Loucy (cell line): ENCODE measurements around the gene CACNA2D3.

ENCODE experiments used
- H2AFZ ChIP-seq: fragments of 200-600 bp; sonication (generic); 2 replicates; pipeline ENCODE4 v1.6.0; 2016; ENCODE audit warnings: antibody characterized with exemption, mild to moderate bottlenecking, low read length, moderate library complexity
- H3F3A ChIP-seq: fragments of 200-600 bp; 2 replicates; pipeline ENCODE4 v1.6.0; 2016; ENCODE audit warnings: antibody characterized with exemption, low read depth, mild to moderate bottlenecking
- H3K27me3 ChIP-seq: fragments of 200-600 bp; sonication (generic); 2 replicates; pipeline ENCODE4 v1.6.1; 2014; ENCODE audit warnings: low read length, mild to moderate bottlenecking; ENCODE audit not compliant: insufficient read depth, poor library complexity, severe bottlenecking
- H3K36me3 ChIP-seq: fragments of 200-600 bp; sonication (generic); 2 replicates; pipeline ENCODE4 v1.6.1; 2016; ENCODE audit warnings: low read length; ENCODE audit not compliant: insufficient read depth
- H3K4me1 ChIP-seq: fragments of 200-600 bp; sonication (generic); 2 replicates; pipeline ENCODE4 v1.5.1; 2014; ENCODE audit warnings: low read length, mild to moderate bottlenecking; ENCODE audit not compliant: insufficient read depth, poor library complexity, severe bottlenecking
- H3K4me2 ChIP-seq: fragments of 200-600 bp; sonication (generic); 2 replicates; pipeline ENCODE4 v1.6.0; 2014; ENCODE audit warnings: antibody characterized with exemption, low read length, low read depth, mild to moderate bottlenecking; ENCODE audit not compliant: poor library complexity, severe bottlenecking
- H3K4me3 ChIP-seq: fragments of 200-600 bp; sonication (generic); 2 replicates; pipeline ENCODE4 v1.5.1; 2014; ENCODE audit warnings: low read length, mild to moderate bottlenecking, mixed read lengths; ENCODE audit not compliant: poor library complexity, severe bottlenecking
- H3K79me2 ChIP-seq: fragments of 200-600 bp; sonication (generic); 2 replicates; pipeline ENCODE4 v1.6.1; 2014; ENCODE audit warnings: low read length; ENCODE audit not compliant: insufficient read depth
- H3K9ac ChIP-seq: fragments of 200-600 bp; sonication (generic); 2 replicates; pipeline ENCODE4 v1.6.0; 2014; ENCODE audit warnings: mild to moderate bottlenecking, low read depth, low read length, moderate library complexity; ENCODE audit not compliant: poor library complexity, severe bottlenecking
- H3K9me2 ChIP-seq: fragments of 200-600 bp; sonication (generic); replicated peaks from 2 replicates; pipeline ENCODE4 v1.6.1; 2016; ENCODE audit warnings: low read depth, low read length, mixed read lengths
- H3K9me3 ChIP-seq: fragments of 200-600 bp; sonication (generic); 2 replicates; pipeline ENCODE4 v1.6.1; 2014; ENCODE audit warnings: mild to moderate bottlenecking, antibody characterized with exemption, low read length, low read depth; ENCODE audit not compliant: insufficient read depth
- H4K20me1 ChIP-seq: fragments of 200-600 bp; sonication (generic); 2 replicates; pipeline ENCODE4 v1.6.0; 2014; ENCODE audit warnings: antibody characterized with exemption, low read length, mild to moderate bottlenecking; ENCODE audit not compliant: insufficient read depth, poor library complexity, severe bottlenecking
- EZH2phosphoT487 ChIP-seq: fragments of 200-600 bp; IDR thresholded peaks from 2 replicates; pipeline ENCODE4 v1.6.1; 2018; ENCODE audit warnings: antibody characterized with exemption, mild to moderate bottlenecking, moderate library complexity, borderline replicate concordance
- TF ChIP-seq, protein P1 (sequence below): fragments of 200-600 bp; sonication (generic); conservative IDR thresholded peaks from 2 replicates; pipeline ENCODE4 v1.5.1; 2014; ENCODE audit warnings: mild to moderate bottlenecking, antibody characterized with exemption, low read length

CACNA2D3 gene

DNA sequence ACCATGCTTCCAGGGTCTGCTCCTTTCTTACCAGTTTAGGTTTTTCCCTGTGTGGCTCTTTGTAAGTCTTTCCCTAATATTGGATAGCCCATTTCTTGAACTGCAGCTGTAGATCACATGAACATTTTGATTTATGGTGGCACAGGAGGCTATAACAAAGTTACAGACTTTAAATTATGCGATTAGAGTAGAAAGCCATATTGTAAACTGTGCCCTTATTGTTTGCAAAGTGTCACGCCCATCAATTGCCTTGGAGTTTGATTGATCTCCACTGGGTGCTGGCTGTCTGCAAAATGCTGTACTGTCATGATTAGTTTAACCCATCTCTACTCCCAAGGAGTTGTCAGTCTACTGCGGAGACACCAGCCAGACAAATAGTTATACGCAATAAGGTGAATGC lies 110.3 kb downstream of the CACNA2D3 start:
- Histone ChIP-seq H3K4me2 (no peak overlapping the region), H3K9me3 (no peaks in the 10 kb centered on the region), H3K9me2 (no peaks in the 10 kb centered on the region), H3K4me3 (no peak overlapping the region), H2AFZ (no peak overlapping the region), H3K9ac (no peak overlapping the region), H3K27me3 (no peaks in the 10 kb centered on the region), H4K20me1 (no peaks in the 10 kb centered on the region), H3K4me1 (no peaks in the 10 kb centered on the region), H3K79me2 (no peaks in the 10 kb centered on the region), H3F3A (no peaks in the 10 kb centered on the region), H3K36me3 (no peaks in the 10 kb centered on the region)
- TF ChIP-seq, protein P1, sequence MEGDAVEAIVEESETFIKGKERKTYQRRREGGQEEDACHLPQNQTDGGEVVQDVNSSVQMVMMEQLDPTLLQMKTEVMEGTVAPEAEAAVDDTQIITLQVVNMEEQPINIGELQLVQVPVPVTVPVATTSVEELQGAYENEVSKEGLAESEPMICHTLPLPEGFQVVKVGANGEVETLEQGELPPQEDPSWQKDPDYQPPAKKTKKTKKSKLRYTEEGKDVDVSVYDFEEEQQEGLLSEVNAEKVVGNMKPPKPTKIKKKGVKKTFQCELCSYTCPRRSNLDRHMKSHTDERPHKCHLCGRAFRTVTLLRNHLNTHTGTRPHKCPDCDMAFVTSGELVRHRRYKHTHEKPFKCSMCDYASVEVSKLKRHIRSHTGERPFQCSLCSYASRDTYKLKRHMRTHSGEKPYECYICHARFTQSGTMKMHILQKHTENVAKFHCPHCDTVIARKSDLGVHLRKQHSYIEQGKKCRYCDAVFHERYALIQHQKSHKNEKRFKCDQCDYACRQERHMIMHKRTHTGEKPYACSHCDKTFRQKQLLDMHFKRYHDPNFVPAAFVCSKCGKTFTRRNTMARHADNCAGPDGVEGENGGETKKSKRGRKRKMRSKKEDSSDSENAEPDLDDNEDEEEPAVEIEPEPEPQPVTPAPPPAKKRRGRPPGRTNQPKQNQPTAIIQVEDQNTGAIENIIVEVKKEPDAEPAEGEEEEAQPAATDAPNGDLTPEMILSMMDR, result no peak
- no peak for TF ChIP-seq EZH2phosphoT487

DNA sequence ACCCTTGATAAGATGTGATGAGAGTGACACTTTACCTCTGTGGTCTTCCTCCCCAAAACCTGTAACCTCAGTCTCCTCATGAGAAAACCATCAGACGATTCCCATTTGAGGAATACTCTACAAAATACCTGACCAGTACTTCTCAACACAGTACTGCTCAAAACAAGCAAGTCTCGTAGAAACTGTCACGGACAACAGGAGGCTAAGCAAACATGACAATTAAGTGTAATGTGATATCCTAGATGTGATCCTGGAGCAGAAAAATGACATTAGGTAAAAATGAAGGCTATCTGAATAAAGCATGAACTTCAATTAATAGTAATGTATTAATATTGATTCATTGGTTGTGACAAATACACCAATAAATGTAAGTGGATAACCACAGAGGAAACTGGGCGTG lies 113.6 kb downstream of the CACNA2D3 start:
- no peaks in the 10 kb centered on the region for H3K27me3 ChIP-seq
- no peak overlapping the region for H3K4me2 ChIP-seq
- H2AFZ ChIP-seq, result no peak overlapping the region
- no peaks in the 10 kb centered on the region for H4K20me1 ChIP-seq
- H3F3A ChIP-seq, result no peaks in the 10 kb centered on the region
- H3K9me3 ChIP-seq, result no peaks in the 10 kb centered on the region
- H3K4me1 ChIP-seq, result no peaks in the 10 kb centered on the region
- no peak overlapping the region for H3K9ac ChIP-seq
- TF ChIP-seq, protein P1, result no peak
- no peak for TF ChIP-seq EZH2phosphoT487
- no peaks in the 10 kb centered on the region for H3K79me2 ChIP-seq
- no peak overlapping the region for H3K4me3 ChIP-seq
- no peaks in the 10 kb centered on the region for H3K9me2 ChIP-seq
- H3K36me3 ChIP-seq, result no peaks in the 10 kb centered on the region

DNA sequence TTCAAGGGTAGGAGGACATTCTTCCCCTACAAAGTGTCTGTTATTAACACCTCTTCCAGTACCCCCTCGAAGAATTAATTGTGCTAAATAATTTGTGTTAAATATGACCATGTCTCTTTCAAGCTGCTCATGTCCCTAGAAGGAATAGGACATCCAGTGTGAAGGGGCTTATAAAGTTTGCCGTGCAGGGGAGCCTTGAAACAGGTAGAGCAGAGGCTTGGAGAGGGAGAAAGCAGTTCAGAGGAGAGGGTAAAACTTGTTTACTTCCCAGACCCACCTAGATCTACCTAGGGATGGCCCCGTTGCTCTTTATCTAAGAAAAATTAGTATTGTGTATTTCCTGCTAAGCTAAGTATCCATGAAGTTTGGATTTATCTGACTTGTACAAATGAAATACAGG lies 114.8 kb downstream of the CACNA2D3 start:
- no peak overlapping the region for H3K9ac ChIP-seq
- no peaks in the 10 kb centered on the region for H3K9me2 ChIP-seq
- H3F3A ChIP-seq, result no peaks in the 10 kb centered on the region
- no peak overlapping the region for H2AFZ ChIP-seq
- no peaks in the 10 kb centered on the region for H3K27me3 ChIP-seq
- TF ChIP-seq EZH2phosphoT487, result no peak
- TF ChIP-seq, protein P1, result no peak
- no peak overlapping the region for H3K4me2 ChIP-seq
- H4K20me1 ChIP-seq, result no peaks in the 10 kb centered on the region
- H3K9me3 ChIP-seq, result no peaks in the 10 kb centered on the region
- H3K4me3 ChIP-seq, result no peak overlapping the region
- no peaks in the 10 kb centered on the region for H3K36me3 ChIP-seq
- H3K4me1 ChIP-seq, result no peaks in the 10 kb centered on the region
- H3K79me2 ChIP-seq, result no peaks in the 10 kb centered on the region
